ENCODE measurements around the gene RPL7A.

DNA sequence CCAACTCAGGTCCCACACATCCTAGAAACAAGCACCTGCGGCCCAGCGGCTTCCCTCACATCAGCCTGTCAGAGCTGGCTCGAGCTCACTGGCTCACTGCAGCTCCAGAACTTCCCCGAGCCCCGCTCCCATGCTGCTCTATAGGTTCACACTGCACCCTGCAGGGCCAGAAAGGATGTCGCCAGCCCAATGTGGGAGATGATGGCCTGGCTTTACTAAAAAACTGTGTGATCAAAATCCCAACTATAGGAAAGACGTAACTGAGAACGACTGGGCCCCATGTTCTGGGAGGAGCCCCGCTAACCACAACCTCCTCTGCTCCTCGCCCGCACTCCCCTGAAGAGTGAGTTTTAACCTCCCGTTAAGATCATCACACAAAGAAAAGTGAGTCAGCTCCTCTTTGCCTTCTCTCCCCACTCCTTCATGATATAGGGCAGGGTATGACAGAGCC is 23.3 kb downstream of the RPL7A start:
- TF ChIP-seq, protein P1, sequence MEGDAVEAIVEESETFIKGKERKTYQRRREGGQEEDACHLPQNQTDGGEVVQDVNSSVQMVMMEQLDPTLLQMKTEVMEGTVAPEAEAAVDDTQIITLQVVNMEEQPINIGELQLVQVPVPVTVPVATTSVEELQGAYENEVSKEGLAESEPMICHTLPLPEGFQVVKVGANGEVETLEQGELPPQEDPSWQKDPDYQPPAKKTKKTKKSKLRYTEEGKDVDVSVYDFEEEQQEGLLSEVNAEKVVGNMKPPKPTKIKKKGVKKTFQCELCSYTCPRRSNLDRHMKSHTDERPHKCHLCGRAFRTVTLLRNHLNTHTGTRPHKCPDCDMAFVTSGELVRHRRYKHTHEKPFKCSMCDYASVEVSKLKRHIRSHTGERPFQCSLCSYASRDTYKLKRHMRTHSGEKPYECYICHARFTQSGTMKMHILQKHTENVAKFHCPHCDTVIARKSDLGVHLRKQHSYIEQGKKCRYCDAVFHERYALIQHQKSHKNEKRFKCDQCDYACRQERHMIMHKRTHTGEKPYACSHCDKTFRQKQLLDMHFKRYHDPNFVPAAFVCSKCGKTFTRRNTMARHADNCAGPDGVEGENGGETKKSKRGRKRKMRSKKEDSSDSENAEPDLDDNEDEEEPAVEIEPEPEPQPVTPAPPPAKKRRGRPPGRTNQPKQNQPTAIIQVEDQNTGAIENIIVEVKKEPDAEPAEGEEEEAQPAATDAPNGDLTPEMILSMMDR (IDR thresholded peaks at IDR 0.05; ENCODE audit: insufficient read depth, low read length): no peak
- TF ChIP-seq POLR2AphosphoS5 (IDR thresholded peaks at IDR 0.05; ENCODE audit: low read depth) (0 out of 2 replicates have a peak, but pooled peaks have one; percentile 28), GABPA (IDR thresholded peaks at IDR 0.05; ENCODE audit: low read depth) (no peak), SPI1 (IDR thresholded peaks at IDR 0.05; ENCODE audit: borderline replicate concordance, low read depth) (no peak)
- TF ChIP-seq, protein P2, sequence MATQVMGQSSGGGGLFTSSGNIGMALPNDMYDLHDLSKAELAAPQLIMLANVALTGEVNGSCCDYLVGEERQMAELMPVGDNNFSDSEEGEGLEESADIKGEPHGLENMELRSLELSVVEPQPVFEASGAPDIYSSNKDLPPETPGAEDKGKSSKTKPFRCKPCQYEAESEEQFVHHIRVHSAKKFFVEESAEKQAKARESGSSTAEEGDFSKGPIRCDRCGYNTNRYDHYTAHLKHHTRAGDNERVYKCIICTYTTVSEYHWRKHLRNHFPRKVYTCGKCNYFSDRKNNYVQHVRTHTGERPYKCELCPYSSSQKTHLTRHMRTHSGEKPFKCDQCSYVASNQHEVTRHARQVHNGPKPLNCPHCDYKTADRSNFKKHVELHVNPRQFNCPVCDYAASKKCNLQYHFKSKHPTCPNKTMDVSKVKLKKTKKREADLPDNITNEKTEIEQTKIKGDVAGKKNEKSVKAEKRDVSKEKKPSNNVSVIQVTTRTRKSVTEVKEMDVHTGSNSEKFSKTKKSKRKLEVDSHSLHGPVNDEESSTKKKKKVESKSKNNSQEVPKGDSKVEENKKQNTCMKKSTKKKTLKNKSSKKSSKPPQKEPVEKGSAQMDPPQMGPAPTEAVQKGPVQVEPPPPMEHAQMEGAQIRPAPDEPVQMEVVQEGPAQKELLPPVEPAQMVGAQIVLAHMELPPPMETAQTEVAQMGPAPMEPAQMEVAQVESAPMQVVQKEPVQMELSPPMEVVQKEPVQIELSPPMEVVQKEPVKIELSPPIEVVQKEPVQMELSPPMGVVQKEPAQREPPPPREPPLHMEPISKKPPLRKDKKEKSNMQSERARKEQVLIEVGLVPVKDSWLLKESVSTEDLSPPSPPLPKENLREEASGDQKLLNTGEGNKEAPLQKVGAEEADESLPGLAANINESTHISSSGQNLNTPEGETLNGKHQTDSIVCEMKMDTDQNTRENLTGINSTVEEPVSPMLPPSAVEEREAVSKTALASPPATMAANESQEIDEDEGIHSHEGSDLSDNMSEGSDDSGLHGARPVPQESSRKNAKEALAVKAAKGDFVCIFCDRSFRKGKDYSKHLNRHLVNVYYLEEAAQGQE (IDR thresholded peaks at IDR 0.05; ENCODE audit: insufficient replicate concordance, low read depth): no peak
